Stimulated activated CD8-positive, alpha-beta memory T cell treated with anti-CD3 and anti-CD28 coated beads, Interleukin-2, amount 100 ng/mL, for 1 hour (primary cell): ENCODE data around the gene PRIMA1.

Experiments
- DNase-seq, 2 donors: peaks; one replicate each; pipeline ENCODE4 v3.0.0-alpha.2; 2020; ENCODE audit warnings: low read depth in 2 of 2

Gene PRIMA1

DNA sequence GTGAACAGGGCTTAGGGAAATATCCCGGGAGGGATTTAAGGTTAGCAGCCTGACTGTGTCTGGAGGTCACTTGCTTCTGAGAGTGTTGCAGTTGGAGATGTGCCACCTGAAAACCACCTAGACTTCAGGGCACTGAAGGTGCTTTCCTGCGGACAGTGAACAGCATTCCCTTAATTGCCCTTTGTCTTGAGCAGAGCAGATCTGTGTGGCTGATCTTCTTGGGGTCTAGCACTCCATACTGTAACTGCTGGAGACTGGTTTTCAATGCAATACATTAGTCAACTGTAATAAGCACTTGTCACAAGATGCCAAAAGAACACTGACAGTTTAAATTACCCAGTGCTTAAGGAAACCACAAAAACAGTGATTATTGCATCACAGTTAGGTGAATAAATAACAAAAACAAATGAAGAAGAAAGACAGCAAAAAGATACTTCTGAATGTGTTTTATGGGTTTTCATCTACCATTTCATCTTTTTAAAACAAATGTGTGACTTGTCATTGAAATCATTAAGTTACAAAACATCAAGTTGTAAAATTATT lies 111.8 kb downstream of the PRIMA1 start:
- no peak for DNase-seq

DNA sequence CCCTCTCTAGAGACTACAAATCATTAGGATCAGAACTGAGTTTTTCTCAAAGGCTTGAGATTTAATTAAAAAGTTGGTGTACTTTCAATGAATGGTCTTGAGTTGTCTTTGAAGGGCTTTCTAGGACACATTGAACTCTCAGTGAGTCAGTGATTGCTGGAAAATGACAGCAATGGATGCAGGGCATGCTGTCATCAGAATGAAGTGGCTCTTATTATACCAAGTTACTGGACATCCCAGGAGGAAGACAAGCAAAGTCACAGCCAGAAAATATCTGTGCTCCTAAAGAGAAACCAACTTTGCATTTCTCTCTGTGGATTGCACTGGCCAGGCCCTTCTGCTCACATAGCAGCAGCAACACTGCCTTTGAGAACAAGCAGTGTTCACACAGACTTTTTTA lies 112.6 kb downstream of the PRIMA1 start:
- no peak for DNase-seq

DNA sequence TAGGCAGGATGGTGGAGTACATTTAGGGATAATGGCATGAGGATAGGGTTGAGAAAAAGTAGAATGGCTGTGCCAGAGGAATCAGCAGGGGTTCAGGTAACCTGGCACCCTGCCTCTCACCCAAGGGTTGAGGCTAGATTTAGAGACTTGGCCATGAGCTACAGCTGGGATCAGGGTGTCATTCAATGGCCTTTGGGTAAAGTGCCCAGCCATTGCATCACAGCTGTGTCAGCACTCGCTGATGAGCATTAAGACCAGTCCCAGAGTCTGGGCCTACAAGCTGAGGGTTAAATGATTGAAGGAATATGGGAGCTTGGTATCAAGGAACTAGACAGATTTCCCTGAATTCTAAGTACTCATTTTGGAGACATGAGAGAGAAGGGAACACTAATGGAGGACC lies 113.9 kb downstream of the PRIMA1 start:
- no peak for DNase-seq

DNA sequence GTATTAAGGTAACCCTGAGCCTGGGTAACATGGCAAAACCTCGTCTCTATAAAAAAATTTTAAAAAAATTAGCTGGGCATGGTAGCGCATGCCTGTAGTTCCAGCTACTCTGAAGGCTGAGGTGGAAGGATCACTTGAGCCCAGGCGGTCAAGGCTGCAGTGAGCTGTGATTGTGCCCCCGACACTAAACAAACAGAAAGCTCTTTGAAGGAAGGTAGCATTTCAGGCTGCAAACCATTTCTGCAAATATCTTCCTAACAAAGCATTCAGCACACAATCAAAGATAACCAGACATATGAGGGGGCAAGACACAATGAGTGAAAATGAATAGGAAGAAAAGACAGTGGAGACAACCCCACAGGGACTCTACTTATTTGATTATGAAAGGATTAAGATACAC lies 118.7 kb downstream of the PRIMA1 start:
- no peak for DNase-seq
